A549 treated with CORT108297 at 1 μM for 4 hours (cell line): ENCODE measurements around the gene RPS6KB2. TPM values are rescaled to one million over a fixed set of nuclear protein-coding genes. Genes with fewer than 3 reads are reported as not detected.

Experiments
- total RNA-seq: library from RNA; stranded (reverse); fragments of 200-300 nt; extraction: Qiagen RNA extraction; gene quantifications from 5 replicates; pipeline ENCODE4 v1.2.3, GENCODE V29; 2022

Gene RPS6KB2
- total RNA-seq, result 42.9 to 52.1 TPM (median 51.2 TPM) in 5 replicates

GRCh38 chr11:67428052-67429001 lies at the start of gene RPS6KB2:
RPS6KB2 (plus strand) TSS chr11:67428494; CDS start chr11:67428546, 52 bp downstream.

GRCh38 chr11:67391304-67392182 lies 36.8 kb upstream of the RPS6KB2 start, which contains the start of gene RAD9A:
RAD9A (plus strand) TSS chr11:67391986; CDS start chr11:67392045, 59 bp downstream.

GRCh38 chr11:67401495-67402191 lies 26.7 kb upstream of the RPS6KB2 start, which contains the start of gene PPP1CA:
PPP1CA (minus strand) TSS chr11:67401858; CDS start chr11:67401782, 76 bp downstream.

DNA sequence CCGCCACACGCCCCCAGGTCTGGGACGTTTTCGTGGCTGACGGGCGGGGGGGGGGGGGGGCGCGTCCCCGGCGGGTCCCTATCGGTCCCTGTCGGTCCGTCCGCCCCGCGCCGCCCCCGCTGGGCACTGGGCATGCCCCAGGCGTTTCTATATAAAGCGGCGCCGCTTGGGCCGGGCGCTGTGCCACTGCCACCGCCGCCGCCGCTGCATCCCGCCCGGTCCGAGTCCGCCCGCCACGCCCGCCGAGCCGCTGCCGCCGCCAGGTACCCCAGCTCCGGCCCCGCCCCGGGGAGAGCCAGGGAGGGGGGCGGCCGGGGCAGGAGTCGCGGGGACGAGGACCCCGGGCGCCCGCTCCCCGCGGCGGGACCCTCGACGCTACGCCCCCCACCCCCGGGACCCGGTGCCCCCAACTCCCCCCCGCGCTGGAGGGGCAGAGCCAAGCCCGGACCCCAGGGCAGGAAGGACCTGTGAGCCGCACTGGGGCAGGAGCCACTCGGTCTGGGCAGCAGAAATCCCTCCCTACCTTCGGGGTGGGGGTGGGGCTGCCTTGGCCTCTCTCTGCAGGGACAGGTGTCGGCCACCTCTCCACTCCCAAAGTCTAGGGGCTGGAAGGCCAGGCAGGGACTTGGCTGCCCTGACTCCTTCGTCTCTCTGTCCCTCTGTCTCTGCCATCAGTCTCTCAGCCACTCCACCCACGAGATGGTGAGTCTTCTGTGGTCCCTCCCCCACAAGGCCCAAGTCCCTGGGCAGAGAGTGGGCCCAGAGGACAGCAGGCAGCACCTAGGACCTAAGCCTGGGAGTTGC lies 12.6 kb upstream of the RPS6KB2 start, which contains the start of gene CARNS1:
TSS of gene CARNS1 (plus strand) at position 178 of the 804 bp plus-strand sequence. CDS start at position 700, 522 bp downstream.

DNA sequence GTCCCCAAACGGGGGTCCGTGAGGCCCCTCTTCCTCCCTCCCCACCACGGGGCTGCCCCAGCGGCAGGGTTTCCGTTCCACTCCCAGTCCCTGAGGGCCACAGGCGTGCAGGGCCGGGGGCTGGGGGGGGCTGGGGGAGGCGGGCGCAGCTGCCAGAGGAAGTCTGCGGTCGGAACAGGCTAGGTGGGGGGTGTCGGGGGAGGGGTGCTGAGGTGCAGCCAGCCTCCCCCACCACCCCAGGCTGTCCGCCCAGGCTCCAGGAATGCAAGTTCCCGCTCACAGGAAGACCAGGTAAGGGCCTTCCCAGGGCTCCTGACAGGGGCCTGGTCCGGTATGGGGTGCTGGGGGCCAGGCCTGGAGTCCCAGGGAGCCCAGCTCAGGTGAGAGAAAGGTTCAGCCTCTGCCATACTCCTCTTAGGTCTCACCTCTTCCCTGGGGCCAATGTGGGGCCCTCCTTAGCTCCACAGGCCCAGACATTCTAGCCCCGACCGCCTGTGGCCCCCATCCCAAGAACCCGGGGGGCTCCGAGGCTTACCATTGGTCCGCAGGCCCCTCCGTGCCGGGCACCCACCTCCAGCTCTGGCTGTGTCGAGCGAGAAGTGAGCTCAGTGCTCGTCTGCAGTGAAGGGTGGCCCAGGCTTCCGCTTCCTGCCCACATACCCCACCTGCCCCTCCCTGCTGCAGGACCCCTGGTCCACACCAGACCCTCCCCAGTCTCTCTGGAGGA lies 9.0 kb downstream of the RPS6KB2 start, which contains the start of gene PTPRCAP:
TSS of gene PTPRCAP (minus strand) at position 601 of the 727 bp plus-strand sequence. CDS start at position 538, 63 bp downstream.

GRCh38 chr11:67452141-67452952 lies 24.1 kb downstream of the RPS6KB2 start, which contains the start of gene GPR152:
GPR152 (minus strand) TSS chr11:67452729; CDS start chr11:67452724, 5 bp downstream.

DNA sequence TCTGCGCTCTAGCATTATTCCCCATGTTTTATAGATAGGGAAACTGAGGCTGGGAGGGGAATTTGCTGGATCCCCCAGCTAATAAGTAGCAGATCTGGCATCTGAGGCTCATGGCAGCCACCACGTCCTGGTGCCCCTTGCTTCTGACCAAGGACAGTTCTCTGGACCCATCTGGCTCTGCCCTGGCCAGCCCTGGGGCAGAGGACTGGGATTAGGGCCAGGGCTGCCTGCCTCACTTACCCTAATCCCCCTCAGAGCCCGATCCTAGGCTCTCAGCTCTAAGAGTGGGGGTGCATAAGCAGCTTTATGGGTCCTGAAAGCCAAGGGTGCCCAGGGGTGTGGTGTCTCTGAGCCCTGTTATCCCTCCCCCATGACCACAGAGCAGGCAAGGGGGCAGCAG lies 26.8 kb downstream of the RPS6KB2 start, which contains the start of gene CABP4:
TSS of gene CABP4 (plus strand) at position 301 of the 400 bp plus-strand sequence. CDS start at position 371, 70 bp downstream.

GRCh38 chr11:67468759-67469507 lies 40.6 kb downstream of the RPS6KB2 start, which contains the start of gene TMEM134:
TMEM134 (minus strand) TSS chr11:67469251; CDS start chr11:67469192, 59 bp downstream.

GRCh38 chr11:67482827-67483798 lies 54.8 kb downstream of the RPS6KB2 start, which contains the start of gene AIP:
AIP (plus strand) TSS chr11:67483026; CDS start chr11:67483159, 133 bp downstream.

Other genes with a start within 250 kb of the RPS6KB2 start
- 27.9 to 44.6 TPM (median 42.9 TPM) in 5 replicates for gene GRK2, start 162.0 kb upstream of the RPS6KB2 start, total RNA-seq
- 21.4 to 32.0 TPM (median 26.8 TPM) in 5 replicates for gene ANKRD13D, start 139.2 kb upstream of the RPS6KB2 start, total RNA-seq
- gene SSH3, start 125.0 kb upstream of the RPS6KB2 start, total RNA-seq, result 17.1 to 29.0 TPM (median 27.3 TPM) in 5 replicates
- 196 to 263 TPM (median 258 TPM) in 5 replicates for gene POLD4, start 74.9 kb upstream of the RPS6KB2 start, total RNA-seq
- 39.1 to 53.1 TPM (median 45.3 TPM) in 5 replicates for gene CLCF1, start 54.9 kb upstream of the RPS6KB2 start, total RNA-seq
- 22.1 to 40.0 TPM (median 36.1 TPM) in 5 replicates for gene RAD9A, start 36.5 kb upstream of the RPS6KB2 start, total RNA-seq
- gene PPP1CA, start 26.6 kb upstream of the RPS6KB2 start, total RNA-seq, result 269 to 296 TPM (median 294 TPM) in 5 replicates
- gene TBC1D10C, start 24.4 kb upstream of the RPS6KB2 start, total RNA-seq, result 0.10 to 0.12 TPM (median 0.10 TPM) in 4 of 5 replicates, not detected in the other
- gene CARNS1, start 12.8 kb upstream of the RPS6KB2 start, total RNA-seq, result 0.09 to 0.29 TPM (median 0.21 TPM) in 5 replicates
- 0.24 to 0.42 TPM (median 0.32 TPM) in 5 replicates for gene PTPRCAP, start 9.2 kb downstream of the RPS6KB2 start, total RNA-seq
- 57.1 to 64.4 TPM (median 61.3 TPM) in 5 replicates for gene CORO1B, start 15.0 kb downstream of the RPS6KB2 start, total RNA-seq
- gene GPR152, start 24.2 kb downstream of the RPS6KB2 start, total RNA-seq, result 0.07 TPM in 1 of 5 replicates, not detected in the others
- 0.03 TPM in 1 of 5 replicates, not detected in the others for gene CABP4, start 26.9 kb downstream of the RPS6KB2 start, total RNA-seq
- 43.5 to 66.7 TPM (median 63.8 TPM) in 5 replicates for gene TMEM134, start 40.8 kb downstream of the RPS6KB2 start, total RNA-seq
- gene AIP, start 54.5 kb downstream of the RPS6KB2 start, total RNA-seq, result 44.3 to 53.1 TPM (median 48.4 TPM) in 5 replicates
- gene PITPNM1, start 76.9 kb downstream of the RPS6KB2 start, total RNA-seq, result 38.9 to 60.0 TPM (median 53.9 TPM) in 5 replicates
- 67.0 to 97.8 TPM (median 95.2 TPM) in 5 replicates for gene CDK2AP2, start 79.7 kb downstream of the RPS6KB2 start, total RNA-seq
- gene CABP2, start 95.0 kb downstream of the RPS6KB2 start, total RNA-seq, result not detected in 5 replicates
- gene GSTP1, start 155.3 kb downstream of the RPS6KB2 start, total RNA-seq, result 1,416 to 1,791 TPM (median 1,766 TPM) in 5 replicates
- gene NDUFV1, start 178.4 kb downstream of the RPS6KB2 start, total RNA-seq, result 134 to 158 TPM (median 153 TPM) in 5 replicates
- gene NUDT8, start 201.4 kb downstream of the RPS6KB2 start, total RNA-seq, result 5.9 to 14.0 TPM (median 13.1 TPM) in 5 replicates
- gene TBX10, start 211.3 kb downstream of the RPS6KB2 start, total RNA-seq, result not detected in 5 replicates
- gene ACY3, start 222.2 kb downstream of the RPS6KB2 start, total RNA-seq, result 0.83 to 1.9 TPM (median 1.3 TPM) in 5 replicates
- not detected in 5 replicates for gene ALDH3B2, start 246.1 kb downstream of the RPS6KB2 start, total RNA-seq